Pancreas (tissue), 10 donors: ENCODE results near the gene NEK11. TPM values are rescaled to one million over a fixed set of nuclear protein-coding genes. Genes with fewer than 3 reads are reported as not detected.

Experiments
- ATAC-seq, 4 donors: fragments of 200-7000 bp; cut with Tn5 transposase; one replicate each; pipeline versions ENCODE4 v1.8.0 to v1.9.1; 2020; ENCODE audit warnings: mild to moderate bottlenecking in 4 of 4, moderate library complexity in 4 of 4
- DNase-seq, 6 donors: peaks; one replicate each; pipeline ENCODE4 v3.0.0-alpha.2; 2020
- FAIRE-seq: peaks from 2 replicates; lab custom pipeline; 2012; peaks lifted over from hg19 to GRCh38; lab: Jason Lieb, UNC
- H3K27ac ChIP-seq, 4 donors: fragments of 200-600 bp; sonication (generic); 1 replicate in 3 of 4; 2 replicates in 1 of 4; pipeline versions ENCODE4 v1.5.0 to v1.8.0; 2020
- H3K27me3 ChIP-seq, 4 donors: fragments of 200-600 bp; one replicate each; pipeline ENCODE4 v1.8.0; 2021
- H3K36me3 ChIP-seq, 3 donors: fragments of 200-600 bp; sonication (generic) in 1 of 3; one replicate each; pipeline versions ENCODE4 v1.5.0 to v1.8.0; 2020 to 2021
- H3K4me1 ChIP-seq, 3 donors: fragments of 200-600 bp; one replicate each; pipeline ENCODE4 v1.8.0; 2021
- H3K4me3 ChIP-seq, 4 donors: fragments of 200-600 bp; sonication (generic) in 2 of 4; one replicate each; pipeline versions ENCODE4 v1.5.0 to v1.8.0; 2020 to 2021
- H3K9me3 ChIP-seq, 4 donors: fragments of 200-600 bp; one replicate each; pipeline ENCODE4 v1.8.0; 2021
- WGBS, 2 donors: extraction: QIAGEN DNeasy Blood & Tissue Kit; methylation state at CpG; one replicate each; pipeline ENCODE4 v1.1.7; 2013; 5-methylcytosine and 5-hydroxymethylcytosine counted together
- intact Hi-C, 3 donors: fragments of 100-400 bp; cut with DNase I; formaldehyde crosslinking; loops; one replicate each; pipeline versions ENCODE4 v1.11.1 to v1.14.2; 2022
- polyA plus RNA-seq, 2 donors: library from polyadenylated mRNA; stranded (reverse); fragments of 200-250 nt; gene quantifications; one replicate each; pipeline ENCODE4 v1.2.3, GENCODE V29; 2013
- total RNA-seq, 6 donors: library from RNA; stranded (reverse); fragmentation: NEBNext Ultra II Directional in 4 of 6; extraction: Animal tissue kit (Norgen Biotek cat#: 25700) in 4 of 6; gene quantifications; one replicate each; pipeline versions ENCODE4 v1.2.1 to v1.2.4, GENCODE V29; 2021 to 2023
- TF ChIP-seq, protein P1 (sequence below), 4 donors: fragments of 200-600 bp; sonication (generic) in 3 of 4; IDR thresholded peaks; one replicate each; pipeline versions ENCODE4 v1.5.0 to v1.8.0; 2021; ENCODE audit warnings: antibody characterized with exemption in 4 of 4
- donor health status: healthy with polysubstance abuse.
- donor health status: DM: no; HTN: no; CAD: no; lungs with moderate emphysema.
- donor health status: DM: no; HTN: no; CAD: no.
- donor health status: control.
- donor health status: control.
- donor health status: Bipolar disorder and iron deficiency.
- donor health status: DM: yes; HTN: yes; CAD: no.
- donor health status: DM: no; HTN: no; CAD: no.
- donor health status: DM: no; HTN: no; CAD: no.
- donor health status: DM: yes; HTN: yes; CAD: no.

NEK11 gene
- total and polyA plus RNA-seq, 8 donors: 2.1 to 7.2 (median 3.3) TPM

DNA sequence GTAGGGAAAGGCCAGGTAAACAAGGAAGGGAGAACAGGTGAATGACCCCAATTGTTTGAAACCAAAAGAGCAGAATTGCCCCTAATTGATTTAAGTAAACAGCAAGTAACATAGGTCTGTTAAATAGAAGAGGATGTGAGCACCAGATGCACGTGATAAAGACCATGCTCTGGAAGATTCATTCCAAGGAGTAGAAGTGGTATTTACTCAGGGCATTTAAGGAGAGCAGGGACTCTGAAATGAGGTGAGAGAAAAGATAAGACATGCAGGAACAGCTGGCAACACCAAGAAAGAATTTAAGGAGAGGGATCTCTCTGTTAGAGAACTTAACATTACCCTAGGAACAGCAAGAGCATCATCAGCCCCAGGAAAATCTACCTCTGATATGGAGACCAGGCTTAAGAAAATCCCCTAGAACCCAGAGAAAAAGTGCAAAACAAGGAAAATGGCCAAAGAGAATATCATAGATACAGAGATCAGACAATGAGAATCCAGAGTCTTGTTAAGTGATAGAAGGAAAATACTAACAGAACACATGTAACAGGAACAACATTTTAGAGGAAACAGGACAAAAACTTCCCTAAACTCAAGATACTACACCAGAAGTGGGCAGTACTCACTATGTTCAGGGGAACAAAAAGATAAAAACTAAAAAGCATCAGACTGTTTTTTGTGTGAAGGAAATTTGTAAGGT, 361.3 kb downstream of the NEK11 start:
- no peaks in the 10 kb centered on the region for H3K27me3 ChIP-seq
- H3K27ac ChIP-seq: no peak overlapping the region
- DNase-seq: no peak
- 56 to 57% methylated on average over 1 of the region's 1 CpG for WGBS, 2 donors
- TF ChIP-seq, protein P1, sequence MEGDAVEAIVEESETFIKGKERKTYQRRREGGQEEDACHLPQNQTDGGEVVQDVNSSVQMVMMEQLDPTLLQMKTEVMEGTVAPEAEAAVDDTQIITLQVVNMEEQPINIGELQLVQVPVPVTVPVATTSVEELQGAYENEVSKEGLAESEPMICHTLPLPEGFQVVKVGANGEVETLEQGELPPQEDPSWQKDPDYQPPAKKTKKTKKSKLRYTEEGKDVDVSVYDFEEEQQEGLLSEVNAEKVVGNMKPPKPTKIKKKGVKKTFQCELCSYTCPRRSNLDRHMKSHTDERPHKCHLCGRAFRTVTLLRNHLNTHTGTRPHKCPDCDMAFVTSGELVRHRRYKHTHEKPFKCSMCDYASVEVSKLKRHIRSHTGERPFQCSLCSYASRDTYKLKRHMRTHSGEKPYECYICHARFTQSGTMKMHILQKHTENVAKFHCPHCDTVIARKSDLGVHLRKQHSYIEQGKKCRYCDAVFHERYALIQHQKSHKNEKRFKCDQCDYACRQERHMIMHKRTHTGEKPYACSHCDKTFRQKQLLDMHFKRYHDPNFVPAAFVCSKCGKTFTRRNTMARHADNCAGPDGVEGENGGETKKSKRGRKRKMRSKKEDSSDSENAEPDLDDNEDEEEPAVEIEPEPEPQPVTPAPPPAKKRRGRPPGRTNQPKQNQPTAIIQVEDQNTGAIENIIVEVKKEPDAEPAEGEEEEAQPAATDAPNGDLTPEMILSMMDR (IDR thresholded peaks at IDR 0.05): no peak
- ATAC-seq: no peak
- no peaks in the 10 kb centered on the region for H3K9me3 ChIP-seq
- no peak for FAIRE-seq
- peaks cover 0 to under 1% (median 0%) of the 10 kb centered on the region in 3 donors for H3K4me1 ChIP-seq
- intact Hi-C loops: no loop called here
- no peaks in the 10 kb centered on the region for H3K36me3 ChIP-seq
- H3K4me3 ChIP-seq: no peak overlapping the region

DNA sequence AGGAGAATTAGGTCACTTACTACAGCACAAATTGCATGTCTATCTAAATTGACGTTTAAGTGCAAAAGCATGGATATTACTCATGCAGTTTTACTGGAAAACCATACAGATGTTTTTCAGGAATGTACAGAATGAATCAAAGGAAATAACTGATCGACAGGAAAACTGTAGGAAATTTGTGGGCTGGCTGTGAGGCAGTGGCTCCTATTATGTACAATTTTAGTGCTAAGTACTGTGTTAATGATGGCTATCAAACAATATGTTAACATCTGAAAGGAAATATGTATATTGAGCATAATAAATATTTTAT, 361.8 kb downstream of the NEK11 start:
- ATAC-seq (no peak), DNase-seq (no peak), FAIRE-seq (no peak)
- Histone ChIP-seq H3K4me3 (no peak overlapping the region), H3K9me3 (no peaks in the 10 kb centered on the region), H3K4me1 (no peaks in the 10 kb centered on the region), H3K36me3 (no peaks in the 10 kb centered on the region), H3K27ac (no peak overlapping the region), H3K27me3 (no peaks in the 10 kb centered on the region)
- 58 to 63% methylated on average over 2 of the region's 2 CpGs for WGBS, 2 donors
- intact Hi-C loops: no loop called here
- TF ChIP-seq, protein P1 (IDR thresholded peaks at IDR 0.05): no peak

DNA sequence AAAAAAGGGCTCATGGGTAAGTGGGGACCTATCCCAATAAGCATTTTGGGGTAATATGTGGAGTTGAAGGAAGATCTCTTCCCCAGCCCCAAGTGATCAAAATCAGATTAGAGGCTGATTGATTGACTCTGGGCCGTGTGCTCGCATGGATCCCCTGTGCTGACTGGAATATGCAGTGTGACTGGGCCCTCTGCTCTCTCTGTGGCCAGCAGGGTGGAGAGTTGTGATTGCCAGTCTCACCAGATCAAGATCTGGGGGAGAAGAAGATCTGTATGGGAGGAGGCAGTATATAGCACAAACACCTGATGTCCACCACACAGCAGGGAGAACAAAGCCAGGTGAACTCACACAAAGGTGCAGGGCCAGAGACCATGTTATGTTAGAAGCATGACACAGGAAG, 363.7 kb downstream of the NEK11 start:
- FAIRE-seq (no peak), ATAC-seq (no peak), DNase-seq (no peak)
- intact Hi-C loops: no loop called here
- no peaks in the 10 kb centered on the region for H3K9me3 ChIP-seq
- no peaks in the 10 kb centered on the region for H3K36me3 ChIP-seq
- no peaks in the 10 kb centered on the region for H3K4me1 ChIP-seq
- no peak overlapping the region for H3K4me3 ChIP-seq
- TF ChIP-seq, protein P1 (IDR thresholded peaks at IDR 0.05): no peak
- 66 to 69% methylated on average over 2 of the region's 2 CpGs for WGBS, 2 donors
- H3K27me3 ChIP-seq: no peaks in the 10 kb centered on the region
- no peak overlapping the region for H3K27ac ChIP-seq

DNA sequence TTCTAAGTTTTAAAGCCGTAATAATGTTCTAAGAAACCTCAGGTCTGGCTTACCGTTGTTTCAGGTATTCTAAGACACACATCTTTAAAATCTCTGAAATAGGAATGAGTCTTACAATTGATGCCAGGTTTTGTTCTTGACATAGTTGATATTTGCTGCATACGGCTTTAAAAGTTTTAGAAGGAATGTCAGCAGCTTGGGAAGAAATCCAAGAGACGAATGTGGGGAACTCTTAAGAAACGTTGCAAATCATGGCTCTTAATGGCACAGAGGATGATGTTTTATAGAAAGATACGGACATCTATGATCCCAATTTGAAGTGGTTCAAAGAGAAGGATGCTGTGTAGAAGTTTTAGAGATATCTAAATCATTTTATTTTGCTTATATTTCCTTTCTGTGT, 366.4 kb downstream of the NEK11 start:
- no peak for ATAC-seq
- H3K36me3 ChIP-seq: no peaks in the 10 kb centered on the region
- TF ChIP-seq, protein P1 (IDR thresholded peaks at IDR 0.05): no peak
- WGBS, 2 donors: 61 to 69% methylated on average over 6 of the region's 6 CpGs
- no peaks in the 10 kb centered on the region for H3K9me3 ChIP-seq
- H3K27ac ChIP-seq: no peak overlapping the region
- no peak for FAIRE-seq
- intact Hi-C loops: no loop called here
- no peaks in the 10 kb centered on the region for H3K4me1 ChIP-seq
- H3K4me3 ChIP-seq: no peak overlapping the region
- no peak for DNase-seq
- H3K27me3 ChIP-seq: no peaks in the 10 kb centered on the region

DNA sequence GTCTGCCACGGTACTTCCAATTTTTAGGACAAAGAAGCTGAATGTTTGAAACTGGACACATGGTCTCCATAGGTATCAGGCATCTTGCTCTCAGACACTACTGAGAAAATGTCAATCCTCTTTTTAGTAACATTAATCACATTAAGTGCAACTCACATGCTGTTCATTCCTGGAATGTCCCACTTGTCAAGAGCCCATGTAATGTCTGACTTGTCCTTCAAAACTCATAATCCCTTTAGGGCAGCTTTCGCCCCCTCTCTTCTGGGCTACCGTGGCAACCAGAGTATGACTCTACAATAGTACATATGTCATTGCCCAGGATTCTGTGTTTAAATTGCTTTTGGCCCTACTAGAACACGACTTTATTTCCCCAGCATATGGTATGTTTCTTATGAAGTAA, 367.2 kb downstream of the NEK11 start:
- no peaks in the 10 kb centered on the region for H3K36me3 ChIP-seq
- no peak for ATAC-seq
- intact Hi-C loops: no loop called here
- H3K4me3 ChIP-seq: no peak overlapping the region
- H3K27ac ChIP-seq: no peak overlapping the region
- TF ChIP-seq, protein P1 (IDR thresholded peaks at IDR 0.05): no peak
- no peak for FAIRE-seq
- H3K9me3 ChIP-seq: no peaks in the 10 kb centered on the region
- no peak for DNase-seq
- 83 to 84% methylated on average over 4 of the region's 4 CpGs for WGBS, 2 donors
- no peaks in the 10 kb centered on the region for H3K4me1 ChIP-seq
- H3K27me3 ChIP-seq: no peaks in the 10 kb centered on the region
